Pancreas (tissue), 10 donors: ENCODE data around the gene PDE4B. TPM values are rescaled to one million over a fixed set of nuclear protein-coding genes. Genes with fewer than 3 reads are reported as not detected.
"Not testable (repeated sequence)": the region's sequence is repeated elsewhere in the genome, so short reads cannot be mapped to it uniquely, and the experiment has no call there.

Experiments
- ATAC-seq, 4 donors: fragments of 200-7000 bp; cut with Tn5 transposase; one replicate each; pipeline versions ENCODE4 v1.8.0 to v1.9.1; 2020; ENCODE audit warnings: mild to moderate bottlenecking in 4 of 4, moderate library complexity in 4 of 4
- DNase-seq, 6 donors: peaks; one replicate each; pipeline ENCODE4 v3.0.0-alpha.2; 2020
- FAIRE-seq: peaks from 2 replicates; lab custom pipeline; 2012; peaks lifted over from hg19 to GRCh38; lab: Jason Lieb, UNC
- H3K27ac ChIP-seq, 4 donors: fragments of 200-600 bp; sonication (generic); 1 replicate in 3 of 4; 2 replicates in 1 of 4; pipeline versions ENCODE4 v1.5.0 to v1.8.0; 2020
- H3K27me3 ChIP-seq, 4 donors: fragments of 200-600 bp; one replicate each; pipeline ENCODE4 v1.8.0; 2021
- H3K36me3 ChIP-seq, 3 donors: fragments of 200-600 bp; sonication (generic) in 1 of 3; one replicate each; pipeline versions ENCODE4 v1.5.0 to v1.8.0; 2020 to 2021
- H3K4me1 ChIP-seq, 3 donors: fragments of 200-600 bp; one replicate each; pipeline ENCODE4 v1.8.0; 2021
- H3K4me3 ChIP-seq, 4 donors: fragments of 200-600 bp; sonication (generic) in 2 of 4; one replicate each; pipeline versions ENCODE4 v1.5.0 to v1.8.0; 2020 to 2021
- H3K9me3 ChIP-seq, 4 donors: fragments of 200-600 bp; one replicate each; pipeline ENCODE4 v1.8.0; 2021
- CTCF ChIP-seq, 4 donors: fragments of 200-600 bp; sonication (generic) in 3 of 4; IDR thresholded peaks; one replicate each; pipeline versions ENCODE4 v1.5.0 to v1.8.0; 2021; ENCODE audit warnings: antibody characterized with exemption in 4 of 4
- whole genome bisulfite sequencing, 2 donors: extraction: QIAGEN DNeasy Blood & Tissue Kit; methylation state at CpG; one replicate each; pipeline ENCODE4 v1.1.7; 2013; 5-methylcytosine and 5-hydroxymethylcytosine counted together
- intact Hi-C, 3 donors: fragments of 100-400 bp; cut with DNase I; formaldehyde crosslinking; loops; one replicate each; pipeline versions ENCODE4 v1.11.1 to v1.14.2; 2022
- polyA plus RNA-seq, 2 donors: library from polyadenylated mRNA; stranded (reverse); fragments of 200-250 nt; gene quantifications; one replicate each; pipeline ENCODE4 v1.2.3, GENCODE V29; 2013
- total RNA-seq, 6 donors: library from RNA; stranded (reverse); fragmentation: NEBNext Ultra II Directional in 4 of 6; extraction: Animal tissue kit (Norgen Biotek cat#: 25700) in 4 of 6; gene quantifications; one replicate each; pipeline versions ENCODE4 v1.2.1 to v1.2.4, GENCODE V29; 2021 to 2023
- donor health status: healthy with polysubstance abuse.
- donor health status: DM: no; HTN: no; CAD: no; lungs with moderate emphysema.
- donor health status: DM: no; HTN: no; CAD: no.
- donor health status: control.
- donor health status: control.
- donor health status: Bipolar disorder and iron deficiency.
- donor health status: DM: yes; HTN: yes; CAD: no.
- donor health status: DM: no; HTN: no; CAD: no.
- donor health status: DM: no; HTN: no; CAD: no.
- donor health status: DM: yes; HTN: yes; CAD: no.

Gene PDE4B
- total and polyA plus RNA-seq, 8 donors, result 0.23 to 3.7 (median 0.92) TPM

GRCh38 chr1:66050123-66050522 lies 257.4 kb downstream of the PDE4B start:
- 71 to 80% methylated on average over 1 of the region's 1 CpG for WGBS, 2 donors
- H3K4me3 ChIP-seq, result no peak overlapping the region
- no peak for ATAC-seq
- no peaks in the 10 kb centered on the region for H3K9me3 ChIP-seq
- no peak for FAIRE-seq
- intact Hi-C loops, result no loop called here
- H3K36me3 ChIP-seq, result no peaks in the 10 kb centered on the region
- no peak for DNase-seq
- TF ChIP-seq CTCF (IDR thresholded peaks at IDR 0.05), result no peak
- H3K27me3 ChIP-seq, result peaks cover 0 to 4% (median 0%) of the 10 kb centered on the region in 4 donors
- H3K27ac ChIP-seq, result no peak overlapping the region
- H3K4me1 ChIP-seq, result no peaks in the 10 kb centered on the region

- no peak for DNase-seq
- FAIRE-seq, result no peak
- 51 to 52% methylated on average over 4 of the region's 4 CpGs for WGBS, 2 donors
- no peak overlapping the region for H3K27ac ChIP-seq
- no peak overlapping the region for H3K4me3 ChIP-seq
- intact Hi-C loops, result no loop called here
- H3K27me3 ChIP-seq, result peaks cover 0 to 4% (median 0%) of the 10 kb centered on the region in 4 donors
- TF ChIP-seq CTCF (IDR thresholded peaks at IDR 0.05), result no peak
- H3K36me3 ChIP-seq, result no peaks in the 10 kb centered on the region
- ATAC-seq, result no peak
- H3K4me1 ChIP-seq, result no peaks in the 10 kb centered on the region
- H3K9me3 ChIP-seq, result no peaks in the 10 kb centered on the region
These were observed 257.9 kb downstream of the PDE4B start for GRCh38 chr1:66050633-66051032.

- ATAC-seq (no peak), FAIRE-seq (no peak), DNase-seq (no peak)
- TF ChIP-seq CTCF (IDR thresholded peaks at IDR 0.05), result no peak
- no peak overlapping the region for H3K27ac ChIP-seq
- intact Hi-C loops, result no loop called here
- H3K4me3 ChIP-seq, result no peak overlapping the region
- WGBS, 2 donors, result 20 to 29% methylated on average over 3 of the region's 3 CpGs
- H3K4me1 ChIP-seq, result no peaks in the 10 kb centered on the region
- H3K27me3 ChIP-seq, result peaks cover 0 to 4% (median 0%) of the 10 kb centered on the region in 4 donors
- no peaks in the 10 kb centered on the region for H3K36me3 ChIP-seq
- no peaks in the 10 kb centered on the region for H3K9me3 ChIP-seq
These were observed 262.4 kb downstream of the PDE4B start for GRCh38 chr1:66055092-66055491.

GRCh38 chr1:66057448-66057847 lies 264.8 kb downstream of the PDE4B start:
- H3K27me3 ChIP-seq, H3K4me3 ChIP-seq, H3K4me1 ChIP-seq, DNase-seq, intact Hi-C loops, ATAC-seq, FAIRE-seq, H3K36me3 ChIP-seq, H3K27ac ChIP-seq, H3K9me3 ChIP-seq: not testable (repeated sequence)
- 51 to 64% methylated on average over 3 of the region's 3 CpGs for WGBS, 2 donors

- WGBS, 2 donors, result 75 to 79% methylated on average over 2 of the region's 2 CpGs
- no peak overlapping the region for H3K4me3 ChIP-seq
These were observed 265.9 kb downstream of the PDE4B start for GRCh38 chr1:66058558-66058957.

GRCh38 chr1:66067219-66067618 lies 274.5 kb downstream of the PDE4B start:
- intact Hi-C loops, result loop anchor here in 1 of 3 donors (10.0 kb wide), 1 partner anchor 62 kb away; no protein-coding TSS in a partner anchor
- H3K36me3 ChIP-seq, H3K9me3 ChIP-seq, H3K4me3 ChIP-seq, DNase-seq, H3K4me1 ChIP-seq, FAIRE-seq, ATAC-seq, H3K27me3 ChIP-seq, H3K27ac ChIP-seq: not testable (repeated sequence)
- 65 to 72% methylated on average over 3 of the region's 4 CpGs for WGBS, 2 donors

More at GRCh38 chr1:66058558-66058957, 265.9 kb downstream of the PDE4B start:
- ATAC-seq (no peak), DNase-seq (peak in 1 of 6 donors; percentile 10), FAIRE-seq (no peak)
- no peaks in the 10 kb centered on the region for H3K27me3 ChIP-seq
- H3K9me3 ChIP-seq, result no peaks in the 10 kb centered on the region
- H3K36me3 ChIP-seq, result no peaks in the 10 kb centered on the region
- no peak overlapping the region for H3K27ac ChIP-seq
- no peak for TF ChIP-seq CTCF (IDR thresholded peaks at IDR 0.05)
- H3K4me1 ChIP-seq, result no peaks in the 10 kb centered on the region
- intact Hi-C loops, result no loop called here
